Neural cell (in vitro differentiated cells): Measurements from ENCODE around the gene LIPC.

Experiments used
- CTCF ChIP-seq: fragments of 450-650 bp; IDR thresholded peaks from 2 replicates; pipeline ENCODE4 v1.5.1; 2014; ENCODE audit warnings: antibody characterized with exemption, mild to moderate bottlenecking, moderate library complexity; ENCODE audit not compliant: poor library complexity, severe bottlenecking
- EP300 ChIP-seq: fragments of 450-650 bp; conservative IDR thresholded peaks from 2 replicates; pipeline ENCODE4 v1.6.1; 2014; ENCODE audit warnings: antibody characterized with exemption, mild to moderate bottlenecking, moderate library complexity; ENCODE audit not compliant: poor library complexity, severe bottlenecking
- EZH2 ChIP-seq: fragments of 200-600, 300-800 bp; shearing (Covaris generic), sonication (generic); IDR thresholded peaks from 2 replicates; pipeline ENCODE4 v1.6.1; 2014; ENCODE audit warnings: antibody characterized with exemption, low read length, borderline replicate concordance, mild to moderate bottlenecking; ENCODE audit not compliant: insufficient read depth, poor library complexity, severe bottlenecking
- MXI1 ChIP-seq: fragments of 450-650 bp; conservative IDR thresholded peaks from 2 replicates; pipeline ENCODE4 v1.6.1; 2014; ENCODE audit warnings: antibody characterized with exemption, mild to moderate bottlenecking; ENCODE audit not compliant: poor library complexity, severe bottlenecking
- POLR2AphosphoS5 ChIP-seq: IDR thresholded peaks from 2 replicates; pipeline ENCODE4 v1.6.1; 2012
- RAD21 ChIP-seq: fragments of 450-650 bp; conservative IDR thresholded peaks from 2 replicates; pipeline ENCODE4 v1.6.1; 2014; ENCODE audit warnings: antibody characterized with exemption, mild to moderate bottlenecking, moderate library complexity
- REST ChIP-seq: IDR thresholded peaks from 2 replicates; pipeline ENCODE4 v1.6.1; 2012; ENCODE audit warnings: borderline replicate concordance
- SMC3 ChIP-seq: fragments of 450-650 bp; conservative IDR thresholded peaks from 2 replicates; pipeline ENCODE4 v1.6.1; 2014; ENCODE audit warnings: antibody characterized with exemption, mild to moderate bottlenecking, moderate library complexity; ENCODE audit not compliant: poor library complexity
- TAF1 ChIP-seq: IDR thresholded peaks from 2 replicates; pipeline ENCODE4 v1.6.1; 2012; ENCODE audit warnings: low read depth

- no peak for TF ChIP-seq MXI1
- TF ChIP-seq CTCF: no peak
- no peak for TF ChIP-seq POLR2AphosphoS5
- no peak for TF ChIP-seq REST
- no peak for TF ChIP-seq TAF1
- no peak for TF ChIP-seq EP300
- no peak for TF ChIP-seq SMC3
- TF ChIP-seq EZH2: no peak
- TF ChIP-seq RAD21: no peak
These were observed 163.9 kb downstream of the LIPC start for GRCh38 chr15:58595516-58596263.
